ENCODE measurements around the gene KLKB1. TPM values are rescaled to one million over a fixed set of nuclear protein-coding genes. Genes with fewer than 3 reads are reported as not detected.

The KLKB1 gene
- total and polyA plus RNA-seq, 2 donors (not counting 3 experiments of a cell fraction or from before 2014, with no cell fraction given), result not detected

DNA sequence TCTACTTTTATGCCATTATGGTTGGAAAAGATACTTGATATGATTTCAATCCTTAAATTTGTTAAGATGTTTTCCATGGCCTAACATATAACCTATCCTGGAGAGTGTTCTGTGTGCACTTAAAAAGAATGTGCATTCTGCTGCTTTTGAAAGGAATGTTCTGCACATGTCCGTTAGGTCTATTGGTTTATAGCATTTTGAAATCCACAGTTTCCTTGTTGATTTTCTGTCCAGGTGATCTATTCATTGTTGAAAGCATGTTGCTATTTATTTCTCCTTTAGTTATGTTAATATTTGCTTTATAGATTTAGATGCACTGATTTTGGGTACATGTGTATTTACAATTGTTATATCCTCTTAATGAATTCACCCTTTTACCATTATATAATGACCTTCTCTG, 5.7 kb upstream of the KLKB1 start:
- no peaks in the 10 kb centered on the region for H4K20me1 ChIP-seq (replicated peaks; ENCODE audit: control insufficient read depth, extremely low read depth, insufficient read depth, low read length)
- H2AFZ ChIP-seq (ENCODE audit: low read depth, low read length), result no peak overlapping the region
- H3K79me2 ChIP-seq (ENCODE audit: control insufficient read depth, insufficient read depth, low read length), result no peaks in the 10 kb centered on the region
- no peaks in the 10 kb centered on the region for H3K36me3 ChIP-seq (ENCODE audit: control insufficient read depth in 2 of 2, extremely low read depth in 1 of 2, insufficient read depth in 2 of 2, low read length in 2 of 2)
- H3K9me3 ChIP-seq (replicated peaks; ENCODE audit: control insufficient read depth, insufficient read depth, low read length), result no peaks in the 10 kb centered on the region
- BruUV-seq (replicated peaks), result no TSS peak
- no peak for TF ChIP-seq FOS (IDR thresholded peaks at IDR 0.05; ENCODE audit: borderline replicate concordance, insufficient read depth, low read length)
- no peak for TF ChIP-seq GATA2 (IDR thresholded peaks at IDR 0.05; ENCODE audit: insufficient read depth, insufficient read length, low read depth, low read length)
- FAIRE-seq (no peak), DNase-seq (ENCODE audit: low read depth, low spot score) (no peak)
- no peak overlapping the region for H3K4me3 ChIP-seq (replicated peaks in 1 of 3; ENCODE audit: insufficient read depth in 1 of 3, low read depth in 1 of 3, low read length in 3 of 3)
- intact Hi-C loops (cut with micrococcal nuclease) (no loop called here), dilution Hi-C loops (cut with MboI; ENCODE audit: extremely low pct_ligation_motif_present, low sequenced_read_pairs) (no loop called here)
- no peaks in the 10 kb centered on the region for H3K4me1 ChIP-seq (ENCODE audit: control insufficient read depth, extremely low read depth, insufficient read depth, low read length)
- no peak overlapping the region for H3K4me2 ChIP-seq (ENCODE audit: insufficient read depth, low read length)
- ChIA-PET POLR2A (no interaction called here), CTCF (no interaction called here)
- H3K27ac ChIP-seq (ENCODE audit: insufficient read depth, low read depth, low read length), result no peak overlapping the region
- no peaks in the 10 kb centered on the region for H3K9me1 ChIP-seq (replicated peaks; ENCODE audit: control insufficient read depth, extremely low read depth, insufficient read depth, low read length)
- no peaks in the 10 kb centered on the region for H3K27me3 ChIP-seq (ENCODE audit: control insufficient read depth in 2 of 2, insufficient read depth in 2 of 2, low read length in 2 of 2)
- H3K9ac ChIP-seq (replicated peaks; ENCODE audit: extremely low read depth, insufficient read depth, low read length), result no peak overlapping the region

DNA sequence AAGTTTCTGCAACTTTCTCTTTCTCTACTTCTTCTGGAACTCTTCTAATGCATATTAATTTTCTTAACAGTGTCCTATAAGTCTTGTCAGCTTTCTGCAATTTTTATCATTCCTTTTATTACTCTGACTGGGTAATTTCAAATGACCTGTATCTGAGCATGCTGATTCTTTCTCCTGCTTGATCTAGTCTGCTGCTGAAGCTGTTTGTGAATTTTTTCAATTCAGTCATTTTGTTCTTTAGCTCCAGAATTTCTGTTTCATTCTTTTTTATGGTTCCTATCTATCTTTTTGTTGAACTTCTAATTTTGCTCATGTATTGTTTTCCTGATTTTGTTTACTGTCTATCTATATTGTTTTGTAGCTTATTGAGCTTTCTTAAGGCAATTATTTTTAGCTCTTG, 1.5 kb upstream of the KLKB1 start:
- no peaks in the 10 kb centered on the region for H4K20me1 ChIP-seq (replicated peaks; ENCODE audit: control insufficient read depth, extremely low read depth, insufficient read depth, low read length)
- H3K36me3 ChIP-seq (ENCODE audit: control insufficient read depth in 2 of 2, extremely low read depth in 1 of 2, insufficient read depth in 2 of 2, low read length in 2 of 2), result no peaks in the 10 kb centered on the region
- ChIA-PET POLR2A (no interaction called here), CTCF (no interaction called here)
- no peaks in the 10 kb centered on the region for H3K4me1 ChIP-seq (ENCODE audit: control insufficient read depth, extremely low read depth, insufficient read depth, low read length)
- dilution Hi-C loops (cut with MboI; ENCODE audit: extremely low pct_ligation_motif_present, low sequenced_read_pairs) (no loop called here), intact Hi-C loops (cut with micrococcal nuclease) (no loop called here)
- no TSS peak for BruUV-seq (replicated peaks)
- H2AFZ ChIP-seq (ENCODE audit: low read depth, low read length), result no peak overlapping the region
- H3K9me3 ChIP-seq (replicated peaks; ENCODE audit: control insufficient read depth, insufficient read depth, low read length), result no peaks in the 10 kb centered on the region
- no peak for FAIRE-seq
- no peak overlapping the region for H3K27ac ChIP-seq (ENCODE audit: insufficient read depth, low read depth, low read length)
- DNase-seq (ENCODE audit: low read depth, low spot score), result no peak
- H3K4me2 ChIP-seq (ENCODE audit: insufficient read depth, low read length), result no peak overlapping the region
- H3K9ac ChIP-seq (replicated peaks; ENCODE audit: extremely low read depth, insufficient read depth, low read length), result no peak overlapping the region
- no peaks in the 10 kb centered on the region for H3K9me1 ChIP-seq (replicated peaks; ENCODE audit: control insufficient read depth, extremely low read depth, insufficient read depth, low read length)
- no peaks in the 10 kb centered on the region for H3K79me2 ChIP-seq (ENCODE audit: control insufficient read depth, insufficient read depth, low read length)
- no peaks in the 10 kb centered on the region for H3K27me3 ChIP-seq (ENCODE audit: control insufficient read depth in 2 of 2, insufficient read depth in 2 of 2, low read length in 2 of 2)
- no peak for TF ChIP-seq POLR2A (IDR thresholded peaks at IDR 0.05; ENCODE audit: low read depth, low read length)
- H3K4me3 ChIP-seq (replicated peaks in 1 of 3; ENCODE audit: insufficient read depth in 1 of 3, low read depth in 1 of 3, low read length in 3 of 3), result no peak overlapping the region

Measured in endothelial cell of umbilical vein (primary cell).